Measurements from ENCODE around the gene TM4SF4.

The TM4SF4 gene

GRCh38 chr3:149448331-149448831, 26.1 kb upstream of the TM4SF4 start:
- H3K4me3 Mint-ChIP-seq = no peak overlapping the region
- DNase-seq = no peak
- H3K27ac Mint-ChIP-seq = no peak overlapping the region

DNA sequence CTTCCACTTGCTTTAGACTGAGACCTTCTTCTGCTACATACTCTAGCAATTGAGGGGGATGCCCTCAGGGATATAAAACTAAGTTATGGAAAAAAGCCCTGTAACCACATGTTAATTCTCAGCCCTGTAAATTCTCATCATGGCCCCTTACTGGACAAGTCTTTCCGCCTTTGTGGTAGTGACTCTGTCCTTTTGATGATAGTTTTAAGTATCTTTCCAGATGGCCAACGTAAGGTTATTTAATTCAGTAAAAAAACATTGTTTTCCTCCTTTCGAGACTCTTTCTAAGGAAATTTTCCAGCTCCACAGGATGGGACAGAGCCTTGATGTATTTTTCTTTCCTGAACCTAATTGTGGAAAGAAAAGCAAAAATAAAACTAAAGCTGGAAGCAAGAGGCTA, 25.3 kb upstream of the TM4SF4 start:
- Mint-ChIP-seq H3K4me3 (no peak overlapping the region), H3K9me3 (peaks cover 14% of the 10 kb centered on the region), H3K27me3 (peaks cover 2% of the 10 kb centered on the region), H3K36me3 (ENCODE audit: low read depth) (peaks cover 2% of the 10 kb centered on the region), H3K4me1 (peaks cover 2% of the 10 kb centered on the region), H3K27ac (no peak overlapping the region)
- DNase-seq (no peak), ATAC-seq (no peak)

More at GRCh38 chr3:149448331-149448831, 26.1 kb upstream of the TM4SF4 start:
- H3K9me3 Mint-ChIP-seq = peaks cover 14% of the 10 kb centered on the region
- no peaks in the 10 kb centered on the region for H3K27me3 Mint-ChIP-seq
- peaks cover 2% of the 10 kb centered on the region for H3K4me1 Mint-ChIP-seq
- peaks cover 2% of the 10 kb centered on the region for H3K36me3 Mint-ChIP-seq (ENCODE audit: low read depth)
- ATAC-seq = no peak

DNA sequence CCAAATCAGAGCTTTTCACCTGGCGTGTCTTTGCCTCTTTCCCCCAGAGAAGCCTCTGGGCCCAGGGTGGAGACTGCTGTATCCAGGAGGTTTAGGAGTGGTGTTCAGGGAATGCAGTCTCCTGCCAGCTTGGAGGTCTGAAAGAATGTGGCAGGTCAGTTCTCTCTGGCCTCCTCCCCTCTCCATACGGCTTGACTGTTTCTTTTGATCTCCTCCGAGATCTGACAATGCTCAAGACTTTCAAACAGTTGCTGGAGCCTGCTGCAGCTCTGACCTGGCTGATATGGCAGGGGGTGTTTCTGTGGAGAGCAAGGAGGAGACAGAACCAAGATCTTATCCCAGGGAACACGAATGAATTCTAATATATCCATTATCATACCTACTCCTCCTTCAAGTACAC, 24.7 kb upstream of the TM4SF4 start:
- no peak overlapping the region for H3K27ac Mint-ChIP-seq
- ATAC-seq = no peak
- no peak overlapping the region for H3K4me3 Mint-ChIP-seq
- peaks cover 2% of the 10 kb centered on the region for H3K36me3 Mint-ChIP-seq (ENCODE audit: low read depth)
- peaks cover 14% of the 10 kb centered on the region for H3K9me3 Mint-ChIP-seq
- peaks cover 3% of the 10 kb centered on the region for H3K27me3 Mint-ChIP-seq
- no peak for DNase-seq
- peaks cover 2% of the 10 kb centered on the region for H3K4me1 Mint-ChIP-seq

DNA sequence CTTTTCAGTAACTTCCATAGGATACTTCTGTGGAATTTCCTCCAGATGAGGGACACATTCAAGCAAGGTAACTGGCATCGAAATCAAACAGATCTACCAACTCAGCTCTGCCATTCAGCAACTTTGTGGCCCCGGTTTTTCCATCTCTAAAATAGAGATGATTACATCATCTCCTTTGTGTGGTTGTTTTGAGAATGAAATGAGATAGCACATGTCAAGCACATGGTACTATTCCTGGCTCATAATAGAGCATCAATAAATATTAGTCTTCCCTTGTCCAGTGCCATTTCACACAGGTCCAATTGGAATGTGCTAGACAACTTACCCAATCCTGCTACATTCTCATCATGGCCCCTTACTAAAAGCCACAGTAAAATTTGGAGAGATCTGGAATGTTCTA, 24.2 kb upstream of the TM4SF4 start:
- H3K27ac Mint-ChIP-seq = no peak overlapping the region
- peaks cover 2% of the 10 kb centered on the region for H3K4me1 Mint-ChIP-seq
- no peak for ATAC-seq
- peaks cover 3% of the 10 kb centered on the region for H3K27me3 Mint-ChIP-seq
- H3K36me3 Mint-ChIP-seq (ENCODE audit: low read depth) = peaks cover 2% of the 10 kb centered on the region
- H3K9me3 Mint-ChIP-seq = peaks cover 14% of the 10 kb centered on the region
- H3K4me3 Mint-ChIP-seq = no peak overlapping the region
- no peak for DNase-seq

DNA sequence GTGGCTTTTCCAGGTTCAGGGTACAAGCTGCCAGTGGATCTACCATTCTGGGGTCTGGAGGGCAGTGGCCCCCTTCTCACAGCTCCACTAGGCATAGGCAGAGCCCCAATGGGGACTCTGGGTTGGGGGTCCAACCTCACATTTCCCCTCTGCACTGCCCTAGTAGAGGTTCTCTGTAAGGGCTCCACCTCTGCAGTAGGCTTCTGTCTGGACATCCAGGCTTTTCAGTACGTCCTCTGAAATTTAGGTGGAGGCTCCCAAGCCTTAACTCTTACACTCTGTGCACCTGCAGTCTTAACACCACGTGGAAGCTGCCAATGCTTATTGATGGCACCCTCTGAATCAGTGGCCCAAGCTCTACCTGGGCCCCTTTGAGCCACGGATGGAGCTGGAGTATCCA, 22.5 kb upstream of the TM4SF4 start:
- Mint-ChIP-seq H3K27ac (no peak overlapping the region), H3K36me3 (ENCODE audit: low read depth) (peaks cover 2% of the 10 kb centered on the region), H3K27me3 (peaks cover 3% of the 10 kb centered on the region), H3K4me3 (no peak overlapping the region), H3K9me3 (peaks cover 14% of the 10 kb centered on the region), H3K4me1 (peaks cover 7% of the 10 kb centered on the region)
- no peak for DNase-seq
- ATAC-seq = no peak

- peaks cover 7% of the 10 kb centered on the region for H3K4me1 Mint-ChIP-seq
- no peak for ATAC-seq
Measured at GRCh38 chr3:149453140-149453805, 21.2 kb upstream of the TM4SF4 start.

GRCh38 chr3:149454746-149455145, 19.8 kb upstream of the TM4SF4 start:
- no peak for ATAC-seq
- H3K4me3 Mint-ChIP-seq = no peak overlapping the region
- peaks cover 5% of the 10 kb centered on the region for H3K4me1 Mint-ChIP-seq
- peaks cover 14% of the 10 kb centered on the region for H3K9me3 Mint-ChIP-seq
- peaks cover 5% of the 10 kb centered on the region for H3K27me3 Mint-ChIP-seq
- H3K27ac Mint-ChIP-seq = no peak overlapping the region
- H3K36me3 Mint-ChIP-seq (ENCODE audit: low read depth) = peaks cover 2% of the 10 kb centered on the region
- DNase-seq = no peak

More at GRCh38 chr3:149453140-149453805, 21.2 kb upstream of the TM4SF4 start:
- DNase-seq = no peak
- peaks cover 4% of the 10 kb centered on the region for H3K27me3 Mint-ChIP-seq
- H3K9me3 Mint-ChIP-seq = peaks cover 14% of the 10 kb centered on the region
- no peak overlapping the region for H3K4me3 Mint-ChIP-seq
- H3K36me3 Mint-ChIP-seq (ENCODE audit: low read depth) = peaks cover 2% of the 10 kb centered on the region
- H3K27ac Mint-ChIP-seq = no peak overlapping the region

DNA sequence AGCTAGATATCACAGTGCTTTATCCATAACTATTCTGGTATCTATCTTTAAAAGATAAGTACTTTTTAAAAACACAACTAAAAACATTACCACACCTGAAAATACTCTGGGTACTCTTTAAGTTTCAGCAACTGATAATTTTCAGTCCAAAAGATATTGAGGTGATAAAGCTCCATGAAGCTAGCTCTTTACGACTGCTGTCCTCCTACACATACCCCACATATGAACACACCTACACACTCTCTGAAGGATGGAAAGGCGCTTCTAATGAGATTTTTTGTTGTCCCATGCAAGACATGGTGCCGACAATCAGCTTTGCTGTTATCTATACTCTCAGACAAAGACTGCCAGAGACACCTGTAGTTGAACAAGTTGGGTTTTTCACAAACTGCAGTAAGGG, 19.1 kb upstream of the TM4SF4 start:
- Mint-ChIP-seq H3K9me3 (peaks cover 14% of the 10 kb centered on the region), H3K27ac (no peak overlapping the region), H3K27me3 (peaks cover 5% of the 10 kb centered on the region), H3K4me1 (peaks cover 5% of the 10 kb centered on the region), H3K36me3 (ENCODE audit: low read depth) (peaks cover 2% of the 10 kb centered on the region), H3K4me3 (no peak overlapping the region)
- ATAC-seq (no peak), DNase-seq (no peak)

- Mint-ChIP-seq H3K27me3 (peaks cover 5% of the 10 kb centered on the region), H3K9me3 (peaks cover 12% of the 10 kb centered on the region), H3K4me3 (no peak overlapping the region), H3K36me3 (ENCODE audit: low read depth) (peaks cover 2% of the 10 kb centered on the region), H3K4me1 (peaks cover 5% of the 10 kb centered on the region), H3K27ac (no peak overlapping the region)
- peak; percentile 80 for ATAC-seq
- no peak for DNase-seq
Measured at GRCh38 chr3:149455989-149456388, 18.5 kb upstream of the TM4SF4 start.

DNA sequence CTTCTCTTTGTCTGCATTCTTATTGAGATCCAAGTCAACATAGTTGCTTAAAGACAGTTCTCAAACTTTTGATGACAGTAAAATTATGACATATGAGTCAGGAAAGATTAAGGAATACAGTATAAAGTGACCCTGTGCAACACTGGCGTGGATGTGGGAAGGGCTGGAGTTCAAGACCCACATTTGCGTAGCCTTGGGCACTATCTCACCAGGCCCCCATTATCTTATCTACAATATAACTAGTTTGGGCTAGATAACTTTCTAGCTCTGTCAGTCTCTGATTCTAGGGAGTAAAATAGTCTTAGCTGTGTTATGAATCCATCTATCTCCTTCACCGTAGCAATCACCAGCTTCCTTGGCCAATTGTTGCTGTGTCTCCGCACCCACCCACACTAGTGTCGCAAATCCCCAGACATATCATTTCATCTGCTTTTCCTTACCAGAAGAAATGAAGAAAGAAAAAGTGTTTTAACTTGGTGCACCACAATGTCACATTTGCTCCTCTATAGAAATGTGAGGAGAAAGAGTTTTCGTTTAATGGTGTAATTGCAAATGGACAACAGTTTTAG, 14.9 kb upstream of the TM4SF4 start:
- Mint-ChIP-seq H3K27me3 (peaks cover 5% of the 10 kb centered on the region), H3K27ac (no peak overlapping the region), H3K4me3 (no peak overlapping the region), H3K36me3 (ENCODE audit: low read depth) (no peaks in the 10 kb centered on the region), H3K4me1 (peaks cover 5% of the 10 kb centered on the region), H3K9me3 (no peaks in the 10 kb centered on the region)
- DNase-seq = no peak
- no peak for ATAC-seq

DNA sequence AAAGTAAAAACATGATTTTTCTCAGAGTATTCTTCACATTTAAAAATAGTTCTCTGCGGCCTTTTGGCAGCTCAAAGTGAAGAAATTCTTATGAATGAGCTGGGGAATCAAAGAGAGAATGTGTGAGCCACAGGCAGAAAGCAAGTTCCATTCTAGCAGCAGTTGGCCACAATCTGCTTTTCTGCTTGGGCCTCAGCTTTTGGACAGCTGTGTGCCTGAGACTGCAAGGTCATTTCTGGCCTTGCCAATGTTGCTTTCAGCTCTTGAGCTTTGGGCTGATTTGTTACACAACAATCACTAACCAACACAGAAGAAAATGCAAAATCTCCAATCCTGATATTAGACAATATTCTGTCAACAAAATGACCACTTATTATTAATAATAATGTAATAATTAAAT, 14.4 kb upstream of the TM4SF4 start:
- Mint-ChIP-seq H3K9me3 (no peaks in the 10 kb centered on the region), H3K4me1 (peaks cover 5% of the 10 kb centered on the region), H3K4me3 (no peak overlapping the region), H3K27me3 (peaks cover 5% of the 10 kb centered on the region), H3K27ac (no peak overlapping the region), H3K36me3 (ENCODE audit: low read depth) (no peaks in the 10 kb centered on the region)
- ATAC-seq (no peak), DNase-seq (no peak)

DNA sequence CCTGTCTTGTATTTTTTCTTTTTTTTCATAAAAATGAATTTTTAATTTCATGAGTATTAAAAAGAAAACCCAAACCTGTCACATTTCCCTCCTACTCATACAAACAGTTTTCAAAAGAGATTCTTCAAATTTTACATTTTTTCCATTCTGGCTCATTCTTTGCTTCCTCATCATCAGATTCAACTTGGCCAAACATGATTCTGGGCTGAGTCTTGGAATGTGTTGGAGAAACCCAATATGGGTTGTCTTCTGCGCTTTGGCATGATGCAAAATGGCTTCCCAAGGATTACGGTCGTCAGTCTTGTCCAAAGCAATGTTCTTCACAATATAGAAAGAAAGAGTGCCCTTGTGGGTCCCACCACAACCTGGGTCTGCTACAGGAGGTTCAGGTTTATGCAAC, 12.4 kb upstream of the TM4SF4 start:
- peaks cover 5% of the 10 kb centered on the region for H3K27me3 Mint-ChIP-seq
- DNase-seq (no peak), ATAC-seq (no peak)
- H3K4me1 Mint-ChIP-seq = no peaks in the 10 kb centered on the region
- no peak overlapping the region for H3K4me3 Mint-ChIP-seq
- H3K9me3 Mint-ChIP-seq = no peaks in the 10 kb centered on the region
- no peaks in the 10 kb centered on the region for H3K36me3 Mint-ChIP-seq (ENCODE audit: low read depth)
- H3K27ac Mint-ChIP-seq = no peak overlapping the region

DNA sequence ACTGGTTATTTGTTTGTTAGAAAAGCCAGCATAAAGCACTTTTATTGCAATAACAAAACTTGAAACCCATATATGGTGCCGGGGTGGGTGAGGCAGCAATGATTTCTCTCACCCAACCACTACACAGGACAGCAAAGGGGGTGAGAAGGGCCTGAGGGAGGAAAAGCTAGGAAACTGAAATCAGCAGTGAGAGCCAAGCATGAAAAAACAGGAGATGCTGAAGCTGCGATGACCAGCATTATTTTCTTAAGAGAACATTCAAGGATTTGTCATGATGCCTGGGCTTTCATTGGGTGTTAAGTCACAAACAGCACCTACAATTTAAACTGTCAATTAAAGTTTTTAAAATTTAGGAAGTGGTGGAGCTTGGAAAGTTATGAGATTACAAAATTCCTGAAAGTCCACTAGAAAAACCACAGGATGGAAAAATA, 11.9 kb upstream of the TM4SF4 start:
- H3K4me3 Mint-ChIP-seq = no peak overlapping the region
- ATAC-seq (no peak), DNase-seq (no peak)
- no peaks in the 10 kb centered on the region for H3K4me1 Mint-ChIP-seq
- H3K36me3 Mint-ChIP-seq (ENCODE audit: low read depth) = no peaks in the 10 kb centered on the region
- H3K27ac Mint-ChIP-seq = no peak overlapping the region
- H3K9me3 Mint-ChIP-seq = no peaks in the 10 kb centered on the region
- H3K27me3 Mint-ChIP-seq = peaks cover 5% of the 10 kb centered on the region

GRCh38 chr3:149463921-149464320, 10.6 kb upstream of the TM4SF4 start:
- peaks cover 3% of the 10 kb centered on the region for H3K27me3 Mint-ChIP-seq
- no peak overlapping the region for H3K27ac Mint-ChIP-seq
- ATAC-seq (no peak), DNase-seq (no peak)
- H3K4me1 Mint-ChIP-seq = no peaks in the 10 kb centered on the region
- no peaks in the 10 kb centered on the region for H3K36me3 Mint-ChIP-seq (ENCODE audit: low read depth)
- no peak overlapping the region for H3K4me3 Mint-ChIP-seq
- H3K9me3 Mint-ChIP-seq = no peaks in the 10 kb centered on the region

- ATAC-seq (no peak), DNase-seq (no peak)
- no peaks in the 10 kb centered on the region for H3K9me3 Mint-ChIP-seq
- H3K4me3 Mint-ChIP-seq = no peak overlapping the region
- H3K27me3 Mint-ChIP-seq = peaks cover 3% of the 10 kb centered on the region
- H3K27ac Mint-ChIP-seq = no peak overlapping the region
- H3K4me1 Mint-ChIP-seq = no peaks in the 10 kb centered on the region
- no peaks in the 10 kb centered on the region for H3K36me3 Mint-ChIP-seq (ENCODE audit: low read depth)
Measured at GRCh38 chr3:149464542-149465328, 9.8 kb upstream of the TM4SF4 start.
